Activated CD4-positive, alpha-beta T cell treated with anti-CD3 and anti-CD28 coated beads for 4 hours (primary cell): ENCODE data around the gene TARS3.

Experiments
- DNase-seq, 2 donors: peaks; one replicate each; pipeline ENCODE4 v3.0.0-alpha.2; 2020

TARS3 gene

DNA sequence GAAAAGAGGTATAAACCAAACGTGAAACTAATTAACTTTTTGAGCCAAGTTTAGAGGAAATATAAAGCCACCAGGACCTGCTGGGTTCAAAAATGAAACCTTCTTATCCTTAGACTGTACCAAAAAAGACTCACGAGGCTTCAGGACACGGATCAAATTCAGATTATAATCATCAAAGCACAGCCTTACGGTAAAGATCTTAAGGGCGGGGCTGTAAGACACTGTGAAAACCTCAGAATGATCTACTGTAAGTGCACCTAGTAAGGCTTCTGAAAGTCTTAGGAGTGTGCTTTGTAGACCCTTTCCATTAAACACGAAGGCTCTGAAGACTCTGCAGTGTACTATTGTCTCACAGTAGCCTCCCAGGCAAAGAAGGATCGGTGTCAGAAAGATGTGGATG lies 26.8 kb downstream of the TARS3 start:
- DNase-seq = no peak

DNA sequence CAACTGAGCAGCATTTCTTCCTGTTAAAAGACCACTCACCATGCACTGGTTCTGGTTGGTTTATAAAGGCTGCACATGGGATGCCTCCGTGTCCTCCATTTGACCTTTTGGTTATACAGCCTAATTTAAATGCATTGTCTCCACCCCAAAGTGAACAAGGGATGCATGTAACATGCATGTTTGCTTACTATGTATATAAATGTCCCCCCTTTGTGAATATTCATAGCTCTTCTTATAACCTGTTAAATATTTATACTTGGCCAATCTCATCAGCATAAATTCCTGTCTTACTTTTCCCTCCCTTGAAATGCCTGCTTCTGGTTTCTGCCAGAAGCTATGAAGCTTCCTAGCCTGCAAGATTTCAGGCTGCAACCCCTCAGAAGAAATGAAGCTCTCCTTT lies 27.4 kb downstream of the TARS3 start:
- no peak for DNase-seq

DNA sequence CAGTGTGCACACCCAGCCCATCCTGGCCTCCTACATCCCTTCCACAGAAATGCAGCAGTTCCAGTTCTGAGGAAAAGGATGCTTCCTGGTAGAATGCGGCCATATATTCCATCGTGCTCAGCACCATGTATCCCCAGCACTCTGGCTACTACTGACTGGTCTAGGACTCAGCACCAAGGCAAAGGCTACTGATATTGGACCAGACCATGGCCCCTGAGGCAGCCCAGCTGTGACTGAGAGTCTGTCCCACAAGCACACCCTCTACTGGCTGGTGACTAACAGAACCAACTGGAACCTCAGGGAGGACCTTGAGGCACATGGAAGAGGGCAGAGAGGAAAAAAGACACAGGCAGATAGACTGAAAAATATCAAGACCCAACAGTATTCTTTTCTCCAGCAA lies 30.0 kb downstream of the TARS3 start:
- DNase-seq = no peak

DNA sequence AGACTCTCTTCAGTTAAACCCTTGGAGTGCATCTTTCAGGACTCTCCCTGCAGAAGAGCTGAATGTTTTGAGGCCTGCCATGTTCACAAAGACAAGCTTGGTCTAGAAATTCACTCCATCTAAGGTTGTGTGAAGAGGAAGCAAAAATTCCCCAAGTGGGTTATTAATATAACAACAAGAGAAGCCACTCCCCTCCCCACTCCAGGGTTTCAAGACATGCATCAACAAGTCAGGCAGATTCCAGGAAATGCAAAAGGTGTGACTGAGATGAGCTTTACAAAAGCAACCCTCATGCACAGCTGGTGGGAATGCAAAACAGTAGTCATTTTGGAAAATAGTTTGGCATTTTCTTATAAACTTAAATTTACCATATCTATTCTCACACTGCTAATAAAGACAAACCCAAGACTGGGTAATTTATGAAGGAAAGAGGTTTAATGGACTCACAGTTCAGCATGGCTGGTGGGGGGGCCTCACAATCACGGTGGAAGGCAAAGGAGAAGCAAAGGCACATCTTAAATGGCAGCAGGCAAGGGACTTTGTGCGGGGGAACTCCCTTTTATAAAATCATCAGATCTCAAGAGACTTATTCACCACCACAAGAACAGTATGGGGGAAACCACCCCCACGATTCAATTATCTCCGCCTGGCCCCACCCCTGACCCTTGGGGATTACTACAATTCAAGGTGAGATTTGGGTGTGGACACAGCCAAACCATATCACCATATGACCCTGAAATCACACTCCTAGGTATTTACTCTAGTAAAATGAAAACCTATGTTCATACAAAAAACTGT lies 31.3 kb downstream of the TARS3 start:
- no peak for DNase-seq

DNA sequence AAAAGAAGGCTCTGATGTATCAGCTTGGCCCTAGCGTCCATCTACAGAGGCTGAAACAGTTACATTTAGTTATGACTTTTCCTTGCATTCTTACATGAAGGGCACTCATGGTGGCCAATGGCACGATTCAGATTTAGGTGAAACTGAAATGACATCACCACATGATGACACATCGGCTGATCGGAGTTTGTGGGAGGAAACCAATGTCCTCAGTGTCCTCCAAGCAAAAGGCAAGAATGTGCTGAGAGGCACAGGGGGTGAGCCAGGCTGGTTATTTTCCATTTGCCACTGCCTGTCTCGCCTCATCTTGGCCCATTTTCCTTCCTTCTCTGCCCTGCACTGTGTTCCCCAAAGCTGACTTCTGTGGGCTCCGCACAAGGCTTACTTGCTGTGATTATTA lies 34.4 kb downstream of the TARS3 start:
- peak in 1 of 2 donors; percentile 6 for DNase-seq

DNA sequence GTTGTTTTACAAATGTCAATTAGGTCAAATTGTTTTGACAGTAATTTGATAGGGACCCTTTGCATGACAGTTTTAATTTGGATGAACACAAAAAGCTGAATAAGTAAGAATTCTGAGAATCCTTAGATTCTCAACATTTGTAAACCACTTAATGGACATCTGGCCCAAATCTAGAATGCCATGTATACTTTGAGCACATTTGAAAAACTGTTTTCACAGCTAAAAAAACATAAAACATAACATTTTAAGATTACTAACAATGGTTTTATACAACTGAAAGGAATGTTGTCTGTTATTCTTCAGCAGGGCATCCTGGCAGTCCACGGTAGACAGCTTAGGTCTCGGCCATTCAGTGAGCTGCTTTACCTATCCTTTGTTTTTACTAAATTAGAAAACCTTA lies 37.6 kb downstream of the TARS3 start:
- DNase-seq = no peak

DNA sequence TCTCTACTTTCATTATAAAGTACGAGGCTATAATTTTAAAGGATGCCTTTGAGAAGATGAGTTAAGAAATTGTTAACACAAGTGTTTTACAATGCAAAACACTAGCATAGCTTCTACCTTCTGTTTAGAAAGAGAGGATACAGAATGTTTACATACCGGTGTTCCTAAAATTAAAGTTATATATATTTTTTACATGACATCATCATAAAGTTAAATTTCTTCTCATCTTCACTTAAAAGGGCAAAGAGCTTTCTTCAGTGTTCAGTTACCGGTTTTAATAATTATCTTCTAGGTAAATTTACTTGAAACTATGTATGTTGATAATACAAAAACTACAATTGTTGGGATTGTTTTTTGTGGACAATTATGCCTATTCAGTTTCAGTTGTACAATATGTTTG lies 39.4 kb downstream of the TARS3 start:
- no peak for DNase-seq

DNA sequence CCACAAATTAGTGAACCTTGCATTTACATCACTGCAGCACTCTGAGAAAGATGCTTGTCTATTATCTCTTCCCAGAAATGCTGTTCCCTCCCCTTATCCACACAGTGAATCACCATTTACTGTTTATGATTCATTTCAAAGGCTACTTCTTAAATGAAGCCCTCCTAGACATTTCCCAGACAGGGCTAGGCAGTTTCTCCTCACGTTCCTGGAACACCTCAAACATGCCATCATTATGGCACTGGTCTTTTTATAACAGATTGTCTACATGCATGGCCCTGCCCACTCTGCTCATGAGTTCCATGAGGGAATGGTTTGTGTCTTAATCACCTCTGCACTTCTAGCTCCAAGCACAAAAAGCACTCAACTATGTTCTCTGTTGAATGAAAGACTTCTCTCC lies 39.9 kb downstream of the TARS3 start:
- no peak for DNase-seq

DNA sequence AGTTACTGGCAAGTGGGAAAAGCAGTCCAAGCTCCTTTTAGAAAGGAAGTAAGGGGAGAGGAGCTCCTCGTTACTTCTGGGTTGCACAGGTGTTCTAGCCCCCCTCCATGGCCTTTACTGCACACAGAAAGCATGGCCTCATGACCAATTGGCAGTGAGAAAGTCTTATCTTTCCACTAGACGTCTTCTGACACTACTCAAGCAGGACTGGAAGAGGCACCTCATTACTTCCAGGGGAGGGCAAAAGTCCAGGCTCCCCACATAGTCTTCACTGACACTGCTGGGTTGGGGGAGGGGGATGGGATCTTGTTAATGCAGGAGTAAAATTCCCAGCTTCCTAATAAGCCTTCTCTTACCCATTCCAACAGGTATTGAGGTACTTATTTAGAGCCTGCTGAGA lies 44.5 kb downstream of the TARS3 start:
- no peak for DNase-seq

DNA sequence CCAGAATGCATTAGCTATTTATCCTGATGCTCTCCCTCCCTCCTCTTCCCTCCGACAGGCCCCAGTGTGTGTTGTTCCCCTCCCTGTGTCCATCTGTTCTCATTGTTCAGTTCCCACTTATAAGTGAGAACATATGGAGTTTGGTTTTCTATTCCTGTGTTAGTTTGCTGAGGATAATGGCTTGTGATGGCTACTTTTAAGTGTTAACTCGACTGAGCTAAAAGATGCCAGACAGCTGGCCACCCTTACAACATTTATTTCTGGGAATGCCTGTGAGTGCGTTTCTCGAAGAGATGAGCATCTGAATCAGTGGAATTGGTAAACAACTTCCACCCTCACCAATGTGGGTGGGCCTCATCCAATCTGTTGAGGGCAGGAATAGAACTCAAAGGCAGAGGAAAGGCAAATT lies 47.3 kb downstream of the TARS3 start:
- no peak for DNase-seq

DNA sequence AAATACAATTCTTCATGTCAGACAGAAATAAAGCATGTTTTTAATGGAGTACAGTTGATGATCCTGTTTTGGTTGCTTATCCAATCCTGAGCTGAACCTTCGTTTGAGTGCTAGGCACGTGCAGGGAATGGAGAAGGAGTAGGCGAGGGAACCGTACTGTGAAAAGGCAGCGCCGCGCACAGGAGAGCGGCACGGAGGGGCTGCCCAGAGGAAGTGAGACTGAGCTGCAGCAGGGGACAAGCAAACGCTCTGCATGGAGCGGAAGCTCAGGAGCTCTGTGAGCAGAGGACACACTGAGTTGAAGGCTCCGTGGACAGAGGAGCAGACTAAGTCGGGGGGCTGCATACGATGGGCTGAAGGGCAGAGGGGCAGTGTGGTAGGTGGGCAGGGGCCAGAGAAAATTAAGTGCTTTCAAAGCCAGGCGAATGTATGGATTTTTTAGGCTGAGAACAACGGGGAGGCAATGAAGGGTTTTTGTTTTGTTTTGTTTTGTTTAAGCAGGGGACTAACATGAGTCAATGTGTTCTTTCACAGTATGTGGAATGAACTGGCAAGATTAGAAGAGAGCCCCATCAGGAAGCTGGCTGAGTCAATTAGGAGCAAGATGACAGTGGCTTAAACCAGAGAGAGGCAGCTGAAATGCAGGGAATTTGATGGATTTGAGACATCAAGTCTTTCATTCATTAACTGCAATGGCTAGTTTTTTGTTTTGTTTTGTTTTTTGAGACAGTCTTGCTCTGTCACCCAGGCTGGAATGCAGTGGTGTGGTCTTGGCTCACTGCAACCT lies 48.3 kb downstream of the TARS3 start:
- no peak for DNase-seq

DNA sequence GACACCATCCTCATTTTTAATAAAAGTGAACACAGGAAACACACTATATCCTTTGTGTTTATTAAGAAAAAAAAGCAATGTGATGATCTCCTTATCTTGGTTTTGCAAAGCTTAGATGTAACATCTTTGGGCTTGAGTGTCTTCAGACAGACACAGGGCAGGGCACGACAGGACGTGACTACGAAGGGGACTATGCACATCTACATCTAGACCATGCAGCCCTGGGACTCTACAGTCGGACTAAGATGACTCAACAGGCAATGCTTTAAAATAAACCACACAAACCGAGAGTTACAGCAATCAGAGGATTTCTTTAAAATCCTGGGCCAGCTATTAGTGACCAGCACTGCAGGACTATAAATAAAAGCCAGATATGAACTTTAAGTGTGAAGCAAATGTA lies 49.3 kb downstream of the TARS3 start:
- no peak for DNase-seq

DNA sequence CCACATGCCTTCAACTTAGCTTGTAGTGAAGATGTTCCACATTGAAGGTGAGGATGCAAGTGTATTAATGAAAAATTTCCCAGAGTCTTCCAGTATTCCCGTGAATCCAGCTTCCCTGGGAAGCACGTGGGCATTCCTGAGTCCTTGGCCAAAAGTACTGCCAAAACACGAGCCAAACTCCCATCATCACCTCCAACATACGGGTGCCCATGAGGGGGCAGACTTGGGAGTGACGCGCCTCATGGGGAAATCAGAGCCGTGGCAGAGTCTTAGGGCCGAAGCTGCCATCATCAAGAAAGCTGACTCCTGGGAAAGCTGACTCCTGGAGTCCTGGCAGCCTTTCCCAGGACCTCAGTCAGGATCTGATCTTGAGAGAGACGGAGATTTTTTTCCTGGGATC lies 52.0 kb downstream of the TARS3 start:
- no peak for DNase-seq

DNA sequence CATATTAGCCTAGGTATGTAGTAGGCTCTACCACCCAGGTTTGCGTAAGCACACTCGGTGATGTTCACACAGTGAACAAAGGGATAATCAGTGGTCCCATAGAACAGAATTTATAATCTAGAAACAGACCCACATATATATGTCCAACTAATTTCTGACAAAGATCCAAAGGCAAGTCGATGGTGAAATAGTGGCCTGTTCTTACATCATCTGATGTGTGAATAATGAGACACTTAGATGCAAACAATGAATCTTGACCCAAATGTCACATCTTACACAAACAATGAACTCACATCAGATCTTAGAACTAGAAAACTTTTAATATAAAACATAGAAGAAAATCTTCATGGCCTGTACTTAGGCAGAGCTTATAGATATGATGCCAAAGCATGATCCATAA lies 54.5 kb downstream of the TARS3 start:
- no peak for DNase-seq

DNA sequence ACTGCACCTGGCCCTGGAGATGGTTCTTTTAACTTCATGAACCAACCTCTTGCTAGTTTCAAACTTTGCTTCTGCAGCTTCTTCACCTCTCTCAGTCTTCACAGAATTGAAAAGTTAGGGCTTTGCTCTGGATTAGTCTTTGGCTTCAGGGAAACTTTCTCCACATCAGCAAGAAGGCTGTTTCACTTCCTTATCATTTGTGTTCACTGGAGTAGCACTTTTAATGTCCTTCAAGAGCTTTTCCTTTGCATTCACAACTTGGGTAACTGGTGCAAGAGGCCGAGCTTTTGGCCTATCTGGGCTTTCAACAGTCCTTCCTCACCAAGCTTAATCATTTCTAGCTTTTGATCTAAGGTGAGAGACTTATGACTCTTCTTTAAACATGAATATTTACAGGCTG lies 56.4 kb downstream of the TARS3 start:
- DNase-seq = no peak

DNA sequence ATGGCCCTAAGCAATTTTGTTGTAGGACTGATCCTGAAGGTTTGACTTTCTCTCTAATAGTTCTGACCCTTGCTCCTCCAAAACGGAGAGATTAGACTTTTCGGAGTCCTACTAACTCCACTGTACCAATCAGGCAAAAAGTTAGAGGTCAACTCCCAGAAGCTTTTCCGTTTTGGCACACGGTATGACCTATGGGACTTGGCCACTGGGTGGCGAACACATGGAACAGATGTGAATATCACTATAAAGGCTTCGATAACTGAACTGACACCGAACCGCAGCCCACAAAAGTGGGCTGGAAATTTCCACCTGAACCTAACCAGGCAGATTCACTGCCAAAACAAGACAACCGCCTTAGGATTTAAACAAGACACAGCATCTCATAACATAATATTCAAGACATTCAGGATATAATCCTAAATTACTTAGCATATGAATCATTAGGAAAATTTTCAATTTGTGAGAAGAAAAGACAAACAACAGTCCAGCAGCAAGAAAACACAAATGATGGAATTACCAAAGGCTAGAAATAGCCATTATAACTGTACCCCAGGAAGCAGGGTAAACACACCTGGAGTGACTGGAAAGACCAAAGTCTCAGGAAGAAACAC lies 59.9 kb downstream of the TARS3 start:
- DNase-seq = no peak

DNA sequence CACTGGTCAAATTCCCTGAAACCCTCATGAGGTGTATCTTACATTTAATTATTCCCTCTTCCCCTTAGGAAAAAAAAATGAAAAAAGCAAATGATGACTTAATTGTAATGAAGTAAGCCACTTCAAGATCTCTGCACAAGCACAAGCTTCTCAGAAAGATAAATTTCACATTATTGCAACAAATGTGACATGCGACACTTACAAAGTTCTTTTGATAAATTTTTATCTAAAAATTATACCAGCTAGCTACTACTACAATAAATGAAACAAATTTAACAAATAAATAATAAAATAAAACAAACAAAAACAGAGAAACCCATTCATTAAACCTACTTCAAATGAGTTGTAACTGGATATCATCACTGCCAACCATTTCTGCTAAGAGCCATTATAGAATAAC lies 62.1 kb downstream of the TARS3 start:
- DNase-seq = no peak

DNA sequence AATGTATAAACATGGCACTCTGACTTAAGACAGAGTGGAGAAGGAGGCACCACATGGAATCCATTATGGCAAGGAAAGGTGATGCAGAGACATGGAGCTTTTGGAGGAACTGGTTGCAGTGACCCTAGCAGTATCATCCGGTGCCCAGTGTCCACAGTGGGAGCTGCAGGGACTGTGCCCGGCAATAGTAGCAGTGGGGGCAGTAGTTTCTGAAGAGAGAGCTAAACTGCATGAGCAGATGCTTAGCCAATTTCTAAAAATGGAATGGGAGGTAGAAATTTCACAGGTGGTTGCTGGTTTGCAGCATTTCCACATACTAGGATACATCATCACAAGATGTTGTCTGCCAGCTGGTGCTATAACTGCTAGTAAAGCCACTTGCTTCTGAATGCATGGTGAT lies 64.3 kb downstream of the TARS3 start:
- DNase-seq = no peak

DNA sequence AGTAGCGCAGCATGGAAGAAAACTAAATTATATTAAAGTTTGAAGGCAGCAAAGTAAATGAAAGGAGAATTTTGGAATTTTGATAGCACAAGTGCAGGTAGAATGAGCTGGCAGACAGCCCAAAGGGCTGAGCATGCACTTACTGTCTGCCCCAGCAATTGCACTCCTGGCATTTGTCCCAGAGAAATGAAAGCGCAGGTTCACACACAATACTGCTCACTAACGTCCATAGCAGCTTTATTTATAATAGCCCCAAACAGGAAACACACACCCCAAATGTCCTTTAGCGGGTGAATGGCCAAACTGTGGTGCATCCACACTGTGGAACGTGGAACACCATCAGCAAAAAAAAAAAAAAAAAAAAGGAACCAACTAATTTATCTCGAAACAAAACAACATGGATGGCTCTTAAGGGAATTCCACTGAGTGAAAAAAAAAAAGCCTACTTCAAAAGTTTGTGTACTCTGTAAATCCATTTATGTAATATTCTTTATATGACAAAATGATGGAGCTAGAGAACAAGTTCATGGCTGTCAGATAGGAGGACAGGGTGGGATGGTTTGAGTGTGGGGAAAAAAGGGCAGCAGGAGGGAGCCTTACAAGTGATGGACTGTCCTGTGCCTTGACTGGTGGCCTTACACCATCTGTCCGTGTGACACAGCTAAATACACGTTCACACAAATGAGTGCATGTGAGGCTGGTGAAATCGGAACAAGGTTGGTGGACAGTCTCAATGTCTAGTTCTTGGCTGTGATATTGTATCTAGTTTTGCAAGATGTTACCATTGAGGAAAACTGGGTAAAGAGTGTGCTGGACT lies 66.1 kb downstream of the TARS3 start:
- no peak for DNase-seq

DNA sequence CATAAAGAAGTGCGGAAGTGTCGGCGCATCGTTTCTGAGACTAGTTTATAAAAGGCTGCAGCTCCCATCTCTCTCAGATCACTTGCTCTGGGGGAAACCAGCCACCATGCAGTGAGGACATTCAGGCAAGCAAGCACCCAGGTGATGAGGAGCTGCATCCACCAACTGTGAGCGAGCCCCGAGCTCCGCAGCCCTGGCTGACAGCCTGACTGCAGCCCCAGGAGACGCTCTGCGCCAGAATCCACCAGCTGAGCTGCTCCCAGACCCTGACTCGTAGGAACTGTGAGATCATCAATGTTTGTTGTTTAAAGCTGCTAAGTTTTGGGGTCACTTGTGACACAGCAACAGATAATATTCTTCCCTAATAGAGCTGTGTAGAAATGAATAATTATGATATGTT lies 67.1 kb downstream of the TARS3 start:
- DNase-seq = no peak

DNA sequence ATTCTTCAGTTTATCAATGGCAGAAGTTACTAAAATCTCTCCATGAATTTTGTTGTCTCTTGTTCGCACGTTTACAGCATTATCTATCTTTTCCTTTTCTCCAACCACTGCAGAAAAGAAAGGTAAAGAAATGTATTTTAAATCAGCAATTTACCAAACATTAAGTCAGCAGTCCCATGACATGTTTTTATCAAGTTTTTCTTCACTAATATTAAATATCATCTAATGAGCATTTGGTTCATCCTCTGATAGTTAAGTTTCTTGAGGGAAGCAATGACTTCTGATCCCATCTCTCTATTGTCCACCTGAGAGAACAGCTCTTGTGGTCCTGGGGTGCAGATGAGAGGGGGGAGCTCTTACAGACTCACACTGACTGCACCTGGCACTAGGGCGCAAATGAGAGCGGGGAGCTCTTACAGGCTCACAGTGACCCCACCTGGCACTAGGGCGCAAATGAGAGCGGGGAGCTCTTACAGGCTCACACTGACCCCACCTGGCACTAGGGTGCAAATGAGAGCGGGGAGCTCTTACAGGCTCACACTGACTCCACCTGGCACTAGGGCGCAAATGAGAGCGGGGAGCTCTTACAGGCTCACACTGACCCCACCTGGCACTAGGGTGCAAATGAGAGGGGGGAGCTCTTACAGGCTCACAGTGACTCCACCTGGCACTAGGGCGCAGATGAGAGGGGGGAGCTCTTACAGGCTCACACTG lies 69.5 kb downstream of the TARS3 start:
- peak in 1 of 2 donors; percentile 8 for DNase-seq

DNA sequence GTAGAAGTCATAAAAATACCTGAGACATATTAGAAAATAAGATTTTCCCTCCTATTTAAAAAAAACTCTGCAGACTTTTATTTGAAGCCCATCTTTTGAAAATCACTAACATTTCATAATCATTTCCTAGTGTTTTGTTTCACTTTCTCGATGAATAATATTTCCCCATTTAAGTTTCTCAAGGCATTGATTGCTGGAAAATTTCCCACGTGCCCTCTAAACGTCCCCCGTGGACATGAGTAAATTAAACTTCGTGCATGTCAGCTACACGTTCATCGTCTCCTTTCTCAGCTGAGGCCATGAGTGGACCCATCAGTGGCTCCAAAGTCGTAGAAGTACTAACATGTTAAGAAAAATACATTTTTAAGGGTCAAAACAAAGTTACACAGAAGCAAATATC lies 70.1 kb downstream of the TARS3 start:
- DNase-seq = no peak
